ENCODE results near the gene PKD1L1.
A peak's percentile ranks its signal among the peaks of the same experiment; 100 is the strongest.
"Not testable (repeated sequence)": the region's sequence is repeated elsewhere in the genome, so short reads cannot be mapped to it uniquely, and the experiment has no call there.

The PKD1L1 gene

GRCh38 chr7:47794016-47794415 is 154.2 kb downstream of the PKD1L1 start:
- DNase-seq (ENCODE audit: low spot score) = no peak

DNA sequence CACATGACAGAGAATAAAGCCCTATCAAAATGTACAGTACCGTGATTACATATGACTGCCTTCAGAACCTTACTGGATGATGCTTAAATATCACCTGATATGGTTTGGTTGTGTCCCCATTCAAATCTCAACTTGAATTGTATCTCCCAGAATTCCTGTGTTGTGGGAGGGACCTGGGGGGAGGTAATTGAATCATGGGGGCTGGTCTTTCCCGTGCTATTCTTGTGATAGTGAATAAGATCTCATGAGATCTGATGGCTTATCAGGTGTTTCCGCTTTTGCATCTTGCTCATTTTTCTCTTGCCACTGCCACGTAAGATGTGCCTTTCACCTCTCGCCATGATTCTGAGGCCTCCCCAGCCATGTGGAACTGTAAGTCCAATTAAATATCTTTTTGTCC is 155.1 kb downstream of the PKD1L1 start:
- not testable (repeated sequence) for DNase-seq (ENCODE audit: low spot score)

- DNase-seq (ENCODE audit: low spot score) = peak; percentile 55
These were observed 155.6 kb downstream of the PKD1L1 start for GRCh38 chr7:47792521-47793121.

DNA sequence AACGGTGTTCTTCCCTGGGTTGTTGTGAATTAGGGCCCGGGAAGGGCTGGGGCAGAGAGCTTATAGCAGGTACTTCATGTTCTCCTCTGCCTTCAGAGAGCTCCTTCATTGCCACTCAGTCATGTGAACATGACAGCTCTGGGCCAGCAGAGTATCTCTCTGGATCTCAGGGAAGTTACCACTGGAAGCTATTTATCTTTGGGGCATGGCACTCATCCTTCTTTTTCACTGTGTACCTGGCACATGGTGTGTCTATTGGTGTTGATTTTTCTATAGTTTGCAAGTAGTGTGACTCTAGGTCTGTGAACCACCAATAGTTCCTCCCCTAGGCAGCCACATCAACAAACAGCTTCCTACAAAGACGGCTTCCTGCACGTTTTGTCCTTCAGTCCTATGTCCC is 156.6 kb downstream of the PKD1L1 start:
- no peak for DNase-seq (ENCODE audit: low spot score)

DNA sequence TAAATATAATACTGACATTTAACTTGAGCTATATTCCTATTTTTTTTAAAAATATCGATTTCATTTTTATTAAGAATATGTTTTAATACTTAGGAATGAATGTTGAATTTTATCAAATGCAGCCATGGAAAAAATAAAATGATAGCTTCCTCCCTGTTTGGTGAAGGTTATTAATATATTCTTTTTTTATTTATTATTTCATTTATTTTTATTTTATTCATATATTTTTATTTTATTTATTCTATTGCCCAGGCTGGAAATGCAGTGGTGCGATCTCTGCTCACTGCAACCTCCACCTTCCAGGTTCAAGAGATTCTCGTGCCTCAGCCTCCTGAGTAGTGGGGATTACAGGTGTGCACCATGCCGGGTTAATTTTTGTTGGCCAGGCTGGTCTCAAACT is 160.2 kb downstream of the PKD1L1 start:
- no peak for DNase-seq (ENCODE audit: low spot score)

DNA sequence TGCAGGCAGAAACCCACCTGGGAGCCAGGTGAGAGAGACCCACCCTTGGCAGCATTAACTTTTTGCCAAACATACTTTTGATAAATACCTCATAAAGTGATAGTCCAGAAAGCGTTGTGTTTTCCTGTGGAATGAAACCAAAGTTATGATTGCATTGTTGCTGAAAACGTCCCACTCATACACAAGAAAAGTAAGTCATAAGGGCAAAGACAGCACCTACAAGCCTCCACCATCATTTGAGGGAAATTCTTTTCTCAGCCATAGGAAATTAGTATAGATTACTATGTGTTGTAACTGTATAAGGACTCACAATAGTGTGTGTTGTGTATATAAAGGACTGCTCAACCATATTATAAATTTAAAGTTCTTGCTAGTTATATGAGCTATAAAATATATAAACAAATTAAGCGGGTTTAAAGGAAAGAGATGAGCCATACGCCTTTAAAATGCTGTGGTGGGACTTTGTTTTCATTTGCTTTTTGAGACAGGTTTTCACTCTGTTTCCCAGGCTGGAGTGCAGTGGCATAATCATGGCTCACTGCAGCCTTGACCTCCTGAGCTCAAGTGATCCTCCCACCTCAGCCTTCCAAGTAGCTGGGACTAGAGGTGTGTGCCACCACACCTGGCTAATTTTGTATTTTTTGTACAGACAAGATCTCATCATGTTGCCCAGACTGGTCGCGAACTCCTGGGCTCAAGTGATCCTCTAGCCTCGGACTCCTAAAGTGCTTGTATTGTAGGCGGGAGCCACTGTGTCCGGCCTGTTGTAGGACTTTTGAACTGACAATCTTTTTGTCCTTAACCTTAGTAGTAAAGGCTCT is 160.8 kb downstream of the PKD1L1 start:
- no peak for DNase-seq (ENCODE audit: low spot score)

DNA sequence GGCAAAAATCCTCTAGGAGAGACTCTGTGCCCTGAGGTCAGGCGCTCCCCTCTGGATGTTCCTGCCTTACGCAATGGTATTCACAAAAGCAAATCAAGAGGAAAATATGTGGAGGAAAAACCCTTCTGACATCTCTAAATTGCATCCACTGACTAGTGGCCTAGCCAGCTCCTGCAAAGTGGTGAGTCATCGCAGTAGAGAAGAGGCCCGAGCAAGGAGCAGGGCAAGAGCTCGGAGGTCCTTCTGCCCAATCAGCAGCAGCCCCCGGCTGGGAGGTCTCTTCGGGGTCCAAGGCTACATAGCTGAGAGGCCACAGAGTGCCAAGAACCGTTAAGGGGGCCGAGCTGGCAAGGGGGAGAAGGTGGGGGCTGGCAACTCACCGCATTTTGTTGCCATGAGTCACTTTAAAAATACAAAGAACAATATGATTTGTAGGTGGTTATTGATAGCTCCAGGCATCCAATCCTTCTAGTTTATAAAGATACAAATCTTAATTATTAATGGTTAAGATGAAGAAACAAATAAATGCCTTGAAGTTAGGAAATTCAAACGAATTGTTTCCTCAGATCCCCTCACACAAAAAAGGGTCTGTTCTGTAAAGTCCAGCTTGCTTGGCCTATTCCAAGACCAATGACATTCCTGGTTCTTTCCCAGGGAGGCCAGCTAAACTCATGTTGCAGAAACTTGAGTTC is 161.6 kb downstream of the PKD1L1 start:
- peak; percentile 94 for DNase-seq (ENCODE audit: low spot score)

- no peak for DNase-seq (ENCODE audit: low spot score)
These were observed 162.2 kb downstream of the PKD1L1 start for GRCh38 chr7:47785923-47786556.

- DNase-seq (ENCODE audit: low spot score) = peak; percentile 58
These were observed 164.6 kb downstream of the PKD1L1 start for GRCh38 chr7:47783456-47784223.

- DNase-seq (ENCODE audit: low spot score) = no peak
These were observed 165.5 kb downstream of the PKD1L1 start for GRCh38 chr7:47782792-47783191.

- no peak for DNase-seq (ENCODE audit: low spot score)
These were observed 166.2 kb downstream of the PKD1L1 start for GRCh38 chr7:47782022-47782421.

DNA sequence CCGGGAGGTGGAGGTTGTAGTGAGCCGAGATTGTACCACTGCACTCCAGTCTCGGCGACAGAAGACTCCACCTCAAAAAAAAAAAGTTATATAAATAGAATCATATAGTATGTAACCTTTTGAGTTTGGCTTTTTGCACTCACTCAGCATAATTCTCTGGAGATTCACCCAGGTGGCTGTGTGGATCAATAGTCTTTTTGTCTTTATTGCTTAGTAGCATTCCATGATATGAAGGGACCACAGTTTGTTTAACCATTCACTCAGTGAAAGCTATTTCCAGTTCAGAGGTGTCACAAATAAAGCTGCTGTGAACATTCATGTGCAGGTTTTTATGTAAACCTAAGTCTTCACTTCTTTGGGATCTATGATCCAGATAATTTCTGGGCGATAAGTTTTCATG is 167.7 kb downstream of the PKD1L1 start:
- DNase-seq (ENCODE audit: low spot score) = no peak

- peak; percentile 91 for DNase-seq (ENCODE audit: low spot score)
These were observed 168.9 kb downstream of the PKD1L1 start for GRCh38 chr7:47779341-47779771.

GRCh38 chr7:47778153-47778661 is 170.1 kb downstream of the PKD1L1 start:
- DNase-seq (ENCODE audit: low spot score) = no peak

- no peak for DNase-seq (ENCODE audit: low spot score)
These were observed 170.6 kb downstream of the PKD1L1 start for GRCh38 chr7:47777531-47778152.

DNA sequence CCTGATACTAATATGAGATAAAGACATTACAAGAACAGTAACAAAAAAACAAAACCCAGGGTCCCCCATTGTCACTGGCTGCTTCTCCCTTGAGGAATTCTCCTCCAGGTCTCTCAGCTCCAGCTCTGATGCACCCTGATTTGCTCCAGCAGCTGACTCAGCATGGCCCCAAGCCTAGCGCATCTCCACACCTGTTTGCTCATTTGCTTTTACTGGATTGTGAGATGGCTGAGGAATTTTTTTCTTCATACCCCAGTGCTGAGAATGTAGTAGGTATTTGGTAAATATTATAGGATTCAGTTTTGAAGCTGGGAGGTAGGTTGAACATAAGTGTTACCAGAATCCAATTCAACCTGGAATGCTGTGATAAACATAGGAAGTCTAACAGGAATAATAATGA is 171.9 kb downstream of the PKD1L1 start:
- no peak for DNase-seq (ENCODE audit: low spot score)

GRCh38 chr7:47775238-47775637 is 173.0 kb downstream of the PKD1L1 start:
- DNase-seq (ENCODE audit: low spot score) = no peak

DNA sequence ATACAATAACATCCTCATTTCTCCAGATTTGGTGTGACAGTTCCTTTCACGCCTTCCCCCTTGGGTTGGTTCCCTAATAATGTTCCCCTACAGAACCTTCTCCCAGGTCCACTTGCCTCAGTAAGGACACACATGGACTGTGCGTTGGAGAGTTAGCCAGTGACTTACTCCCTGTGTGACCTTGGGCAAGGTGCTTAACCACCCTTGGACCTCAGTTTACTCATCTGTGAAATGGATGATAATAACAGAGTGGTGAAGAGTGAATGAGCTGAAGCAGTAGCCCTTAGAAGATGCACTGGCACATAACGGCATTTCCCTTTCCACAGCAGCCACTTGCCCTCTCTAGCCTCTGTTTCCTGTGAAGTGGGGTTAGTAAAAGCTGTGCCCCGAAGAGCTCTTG is 175.8 kb downstream of the PKD1L1 start:
- no peak for DNase-seq (ENCODE audit: low spot score)

DNA sequence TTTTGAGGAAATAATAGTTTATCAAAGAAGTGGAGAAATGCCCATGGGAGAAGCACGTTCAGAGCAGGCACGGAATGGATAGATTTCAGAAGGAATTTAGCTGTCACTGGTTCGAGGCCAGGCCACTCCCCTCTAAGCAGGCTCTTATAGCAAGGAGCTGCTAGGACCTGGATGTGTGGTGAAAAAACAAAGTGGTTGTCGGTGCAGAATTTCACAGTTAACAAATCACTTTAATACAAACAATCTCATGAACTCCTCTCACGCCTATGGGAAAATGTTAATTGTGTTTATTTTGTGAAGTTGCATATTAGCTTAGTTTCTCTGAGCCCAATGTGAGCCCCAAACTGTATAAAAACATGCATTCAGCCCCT is 176.3 kb downstream of the PKD1L1 start:
- peak; percentile 65 for DNase-seq (ENCODE audit: low spot score)

DNA sequence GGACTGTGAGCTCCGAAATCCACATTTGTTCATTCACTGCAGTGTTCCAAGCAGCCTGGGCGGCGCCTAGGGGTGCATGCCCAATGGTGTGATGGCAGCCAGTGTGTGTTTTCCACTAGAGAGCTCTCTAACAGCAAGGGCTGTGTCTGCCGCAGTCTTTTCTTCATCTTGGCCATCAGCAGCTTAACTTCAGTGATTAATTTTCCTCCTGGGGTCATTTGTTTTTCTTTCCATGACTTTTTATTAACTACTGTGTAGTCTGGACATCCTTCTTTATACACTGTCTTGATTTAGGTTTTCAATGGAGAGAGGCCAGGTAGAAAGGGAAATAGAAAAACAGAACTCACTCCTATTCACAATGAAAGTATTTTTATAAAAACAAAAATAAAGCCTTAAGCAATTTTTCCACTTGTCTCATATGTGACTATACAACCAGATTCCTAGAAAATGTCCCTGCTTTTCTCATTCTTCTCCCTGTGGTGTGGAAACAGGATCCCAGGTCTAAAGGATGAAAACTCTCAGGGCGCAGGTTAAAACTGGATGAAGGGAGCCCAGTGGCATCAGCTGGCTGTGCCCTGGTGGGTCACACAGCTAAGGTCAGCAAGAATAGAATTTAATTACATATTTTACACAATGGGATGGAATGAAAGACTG is 176.8 kb downstream of the PKD1L1 start:
- peak; percentile 79 for DNase-seq (ENCODE audit: low spot score)

GRCh38 chr7:47766126-47766525 is 182.1 kb downstream of the PKD1L1 start:
- DNase-seq (ENCODE audit: low spot score) = no peak

Data from cerebellar cortex (tissue), 1 donor.